HG03432 (cell line): ENCODE results near the gene SNX15.

Source experiments
- ATAC-seq: cut with Tn5 transposase; IDR thresholded peaks from one replicate; pipeline ENCODE4 v1.9.1; 2021; ENCODE audit warnings: mild to moderate bottlenecking, moderate library complexity; ENCODE audit not compliant: unreplicated experiment

SNX15 gene

DNA sequence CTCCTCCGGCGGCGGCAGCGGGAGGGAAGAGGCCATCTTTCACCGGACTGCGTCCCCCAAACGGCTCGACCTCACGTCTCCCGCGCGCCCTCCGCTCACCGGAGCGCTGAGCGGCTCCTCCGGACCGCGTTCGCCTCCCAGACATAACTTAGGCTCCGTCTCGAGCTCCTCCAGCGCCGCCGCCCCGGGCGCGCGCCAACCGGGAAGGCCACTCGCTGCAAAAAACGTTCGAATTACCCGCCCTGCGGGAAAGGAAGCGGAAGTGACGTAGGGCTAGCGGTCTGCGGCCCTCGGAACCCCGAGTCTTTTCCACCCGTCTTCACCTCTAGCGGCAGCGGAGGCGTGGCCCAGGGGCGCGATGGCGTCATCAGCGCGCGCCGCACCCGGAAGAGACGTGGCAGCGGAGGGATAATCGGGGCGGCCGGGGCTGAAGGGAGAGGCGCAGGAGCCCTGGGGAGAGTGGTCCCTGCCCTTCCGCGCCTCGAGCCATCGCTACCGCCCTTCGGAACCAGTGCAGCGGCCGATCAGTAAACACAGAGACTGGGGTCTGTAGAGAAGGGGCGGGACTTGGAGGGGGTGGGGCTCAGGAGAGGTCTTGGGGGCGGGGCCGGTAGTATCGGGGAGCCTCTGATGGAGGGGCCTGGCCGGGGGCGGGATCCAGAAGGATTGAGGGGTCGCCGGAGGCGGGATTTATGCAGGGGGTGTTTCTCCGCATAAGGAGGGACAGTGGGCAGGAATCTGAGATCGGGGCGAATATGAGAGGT lies 56.8 kb downstream of the SNX15 start, which contains the start of the genes CDCA5 and ZFPL1:
Gene CDCA5 (minus strand): TSS at position 207 of the 764 bp plus-strand sequence. CDS start 62 bp downstream, at position 145.
Gene ZFPL1 (plus strand): TSS at position 389 of the 764 bp plus-strand sequence. CDS start 477 bp downstream, outside the sequence.
- ATAC-seq, result peak; percentile 77

DNA sequence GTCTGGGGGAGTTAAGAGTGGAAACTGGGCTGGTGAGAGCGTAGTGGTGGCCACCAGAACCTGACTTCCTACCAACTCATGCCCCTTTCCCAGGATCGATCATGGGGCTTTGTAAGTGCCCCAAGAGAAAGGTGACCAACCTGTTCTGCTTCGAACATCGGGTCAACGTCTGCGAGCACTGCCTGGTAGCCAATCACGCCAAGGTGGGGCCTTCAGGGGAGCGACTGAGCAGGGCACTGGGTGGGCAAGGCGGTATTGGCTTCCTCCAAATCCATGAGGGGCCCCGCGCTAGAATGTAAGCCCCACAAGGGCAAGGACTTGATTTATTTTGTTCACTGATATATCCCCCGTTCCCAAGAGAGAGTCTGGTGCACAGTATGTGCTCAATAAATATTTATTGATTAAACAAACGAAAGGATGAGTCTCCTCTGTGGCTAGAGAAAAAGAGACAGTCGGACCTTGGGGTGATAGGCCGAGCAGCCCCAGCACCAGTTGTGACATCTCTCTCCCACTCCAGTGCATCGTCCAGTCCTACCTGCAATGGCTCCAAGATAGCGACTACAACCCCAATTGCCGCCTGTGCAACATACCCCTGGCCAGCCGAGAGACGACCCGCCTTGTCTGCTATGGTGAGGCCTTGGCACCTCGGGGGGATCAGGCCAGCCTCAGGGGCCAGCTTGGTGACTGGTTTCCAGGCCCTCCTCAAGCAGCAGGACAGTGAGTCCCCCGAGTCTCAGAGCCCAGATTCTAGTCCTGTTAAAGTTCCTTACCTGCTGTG lies 57.5 kb downstream of the SNX15 start:
- peak; percentile 8 for ATAC-seq

DNA sequence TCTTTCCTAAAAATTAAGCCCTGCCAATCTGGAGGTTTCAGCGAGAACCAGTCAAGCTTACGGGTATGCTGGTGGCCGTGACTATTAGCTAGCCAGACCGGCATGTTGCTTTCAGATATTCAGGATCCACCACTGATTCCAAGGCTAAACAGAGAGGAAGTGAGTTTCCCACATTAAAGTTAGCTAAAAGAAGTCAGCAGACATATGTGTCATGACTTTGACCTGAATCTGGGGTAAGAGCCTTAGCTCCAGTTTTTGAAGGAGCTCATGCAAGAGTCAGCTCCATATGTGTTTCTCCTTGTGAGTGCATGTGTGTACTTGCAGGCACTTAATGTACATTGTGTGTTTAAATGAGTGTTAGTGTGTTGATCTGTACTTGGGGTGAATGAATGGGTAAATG lies 58.2 kb downstream of the SNX15 start:
- ATAC-seq, result no peak

DNA sequence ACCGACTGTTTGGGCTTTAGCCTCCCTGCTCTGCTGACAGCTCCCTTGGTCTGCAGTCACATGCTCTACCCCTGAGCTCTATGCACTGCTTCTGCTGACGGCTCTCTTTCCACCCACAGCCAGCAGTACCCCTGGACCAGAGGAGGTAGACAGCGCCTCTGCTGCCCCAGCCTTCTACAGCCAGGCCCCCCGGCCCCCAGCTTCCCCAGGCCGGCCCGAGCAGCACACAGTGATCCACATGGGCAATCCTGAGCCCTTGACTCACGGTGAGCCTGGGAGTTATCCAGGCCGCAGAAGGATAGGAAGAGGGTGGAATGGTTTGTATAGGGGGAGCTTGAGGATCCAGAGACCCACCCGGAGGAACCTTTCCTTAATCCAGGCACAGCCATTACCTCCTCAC lies 59.6 kb downstream of the SNX15 start:
- no peak for ATAC-seq

DNA sequence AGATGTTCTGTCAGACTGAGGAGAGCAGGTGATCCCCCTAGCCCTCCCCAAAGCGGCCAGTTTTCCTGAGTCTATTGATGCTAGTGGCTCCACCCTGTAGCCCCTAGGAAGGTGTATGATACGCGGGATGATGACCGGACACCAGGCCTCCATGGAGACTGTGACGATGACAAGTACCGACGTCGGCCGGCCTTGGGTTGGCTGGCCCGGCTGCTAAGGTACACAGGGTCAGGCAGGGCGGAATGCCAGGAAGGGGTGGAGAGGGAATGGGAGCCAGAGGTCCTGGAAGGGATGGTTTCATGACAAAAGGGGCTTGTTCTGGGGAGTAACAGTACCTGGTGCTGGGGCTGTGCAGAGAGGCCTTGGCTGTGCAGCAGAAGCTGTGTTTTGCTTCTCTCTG lies 60.0 kb downstream of the SNX15 start:
- no peak for ATAC-seq

DNA sequence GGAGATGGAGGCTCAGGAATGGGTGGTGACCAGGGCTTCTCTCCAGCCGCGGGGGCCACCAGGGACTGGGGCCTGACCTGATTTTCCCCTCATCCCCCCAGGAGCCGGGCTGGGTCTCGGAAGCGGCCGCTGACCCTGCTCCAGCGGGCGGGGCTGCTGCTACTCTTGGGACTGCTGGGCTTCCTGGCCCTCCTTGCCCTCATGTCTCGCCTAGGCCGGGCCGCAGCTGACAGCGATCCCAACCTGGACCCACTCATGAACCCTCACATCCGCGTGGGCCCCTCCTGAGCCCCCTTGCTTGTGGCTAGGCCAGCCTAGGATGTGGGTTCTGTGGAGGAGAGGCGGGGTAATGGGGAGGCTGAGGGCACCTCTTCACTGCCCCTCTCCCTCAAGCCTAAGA lies 60.6 kb downstream of the SNX15 start:
- no peak for ATAC-seq

DNA sequence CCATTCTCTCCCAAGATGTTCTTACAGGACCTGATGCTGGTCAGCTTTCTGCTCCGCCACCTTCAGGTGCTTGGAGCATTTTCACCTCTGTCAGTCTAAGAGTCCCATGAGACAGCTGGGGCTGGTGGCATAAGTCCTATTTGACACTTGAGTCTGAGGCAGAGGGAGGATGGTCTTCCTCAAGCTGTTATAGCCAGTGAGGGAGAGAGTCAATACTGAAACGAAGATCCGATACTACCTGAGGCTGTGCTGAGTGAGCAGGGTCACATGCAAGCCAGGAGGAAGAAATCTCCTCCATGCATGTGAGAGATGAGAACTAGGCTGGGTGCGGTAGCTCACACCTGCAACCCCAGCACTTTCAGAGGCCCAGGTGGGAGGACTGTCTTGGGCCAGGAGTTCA lies 62.4 kb downstream of the SNX15 start:
- ATAC-seq, result no peak
